Activated naive CD8-positive, alpha-beta T cell treated with anti-CD3 and anti-CD28 coated beads, Interleukin-2, amount 10 ng/mL, durations not matched to agents 7 days and 5 days (primary cell): ENCODE results near the gene KAZN. TPM values are rescaled to one million over a fixed set of nuclear protein-coding genes. Genes with fewer than 3 reads are reported as not detected.
A peak's percentile ranks its signal among the peaks of the same experiment; 100 is the strongest.
"Not testable (repeated sequence)": the region's sequence is repeated elsewhere in the genome, so short reads cannot be mapped to it uniquely, and the experiment has no call there.

ENCODE experiments used
- ATAC-seq: fragments of 150-1000 bp; cut with Tn5 transposase; one replicate; pipeline ENCODE4 v1.10.0; 2021; ENCODE audit warnings: low read depth, moderate library complexity
- POLR2A ChIA-PET: fragments of 350-600 bp; sonication (Branson Sonifier 250); formaldehyde crosslinking; loops from one replicate; lab custom pipeline; 2021; ENCODE audit warnings: antibody characterized with exemption; lab: Charles Lee
- DNase-seq: peaks from one replicate; pipeline ENCODE4 v3.0.0; 2021
- H3K27ac Mint-ChIP-seq: one replicate; pipeline ENCODE4 v1.8.0; 2022; ENCODE audit warnings: mild to moderate bottlenecking, mixed read lengths
- H3K27me3 Mint-ChIP-seq: one replicate; pipeline ENCODE4 v1.8.0; 2022; ENCODE audit warnings: mild to moderate bottlenecking, moderate library complexity, mixed read lengths
- H3K36me3 Mint-ChIP-seq: one replicate; pipeline ENCODE4 v1.8.0; 2021; ENCODE audit warnings: mild to moderate bottlenecking, mixed read lengths
- H3K4me1 Mint-ChIP-seq: one replicate; pipeline ENCODE4 v1.8.0; 2021; ENCODE audit warnings: mixed read lengths
- H3K4me3 Mint-ChIP-seq: one replicate; pipeline ENCODE4 v1.8.0; 2022; ENCODE audit warnings: mild to moderate bottlenecking, moderate library complexity, mixed read lengths
- H3K9me3 Mint-ChIP-seq: one replicate; pipeline ENCODE4 v1.8.0; 2021; ENCODE audit warnings: mixed read lengths
- total RNA-seq, 2 experiments: library from RNA; stranded (reverse); gene quantifications; one replicate each; pipeline ENCODE4 v1.2.3, GENCODE V29; 2021

KAZN gene
- total RNA-seq, 2 experiments from 2014 or later, result 0.91 to 1.4 TPM

GRCh38 chr1:15034656-15035055 is 436.2 kb downstream of the KAZN start:
- H3K4me3 Mint-ChIP-seq, result no peak overlapping the region
- H3K27me3 Mint-ChIP-seq, result peaks cover 2% of the 10 kb centered on the region

GRCh38 chr1:15035236-15035635 is 436.8 kb downstream of the KAZN start:
- H3K4me3 Mint-ChIP-seq, result no peak overlapping the region
- peaks cover 7% of the 10 kb centered on the region for H3K4me1 Mint-ChIP-seq
- no peaks in the 10 kb centered on the region for H3K36me3 Mint-ChIP-seq
- DNase-seq (no peak), ATAC-seq (no peak)
- no peak overlapping the region for H3K27ac Mint-ChIP-seq
- POLR2A ChIA-PET, result no interaction called here
- no peaks in the 10 kb centered on the region for H3K9me3 Mint-ChIP-seq
- peaks cover 2% of the 10 kb centered on the region for H3K27me3 Mint-ChIP-seq

More at GRCh38 chr1:15034656-15035055, 436.2 kb downstream of the KAZN start:
- Mint-ChIP-seq H3K4me1 (peaks cover 7% of the 10 kb centered on the region), H3K36me3 (no peaks in the 10 kb centered on the region), H3K9me3 (no peaks in the 10 kb centered on the region), H3K27ac (no peak overlapping the region)
- POLR2A ChIA-PET, result no interaction called here
- no peak for DNase-seq
- no peak for ATAC-seq

GRCh38 chr1:15036101-15036500 is 437.6 kb downstream of the KAZN start:
- Mint-ChIP-seq H3K4me3 (no peak overlapping the region), H3K27ac (no peak overlapping the region), H3K36me3 (no peaks in the 10 kb centered on the region), H3K9me3 (no peaks in the 10 kb centered on the region), H3K27me3 (peaks cover 2% of the 10 kb centered on the region), H3K4me1 (peaks cover 7% of the 10 kb centered on the region)
- no peak for DNase-seq
- ATAC-seq, result no peak
- POLR2A ChIA-PET, result no interaction called here

- H3K4me1 Mint-ChIP-seq, result peaks cover 7% of the 10 kb centered on the region
- ATAC-seq, result peak; percentile 65
- H3K9me3 Mint-ChIP-seq, result no peaks in the 10 kb centered on the region
- no peaks in the 10 kb centered on the region for H3K36me3 Mint-ChIP-seq
- H3K27ac Mint-ChIP-seq, result no peak overlapping the region
- POLR2A ChIA-PET, result no interaction called here
- no peak for DNase-seq
- H3K4me3 Mint-ChIP-seq, result no peak overlapping the region
- no peaks in the 10 kb centered on the region for H3K27me3 Mint-ChIP-seq
Measured at GRCh38 chr1:15038232-15039016, 439.9 kb downstream of the KAZN start.

- H3K36me3 Mint-ChIP-seq, result no peaks in the 10 kb centered on the region
- H3K4me1 Mint-ChIP-seq, result peaks cover under 1% of the 10 kb centered on the region
- no peak overlapping the region for H3K27ac Mint-ChIP-seq
- H3K4me3 Mint-ChIP-seq, result no peak overlapping the region
- POLR2A ChIA-PET, result no interaction called here
- H3K9me3 Mint-ChIP-seq, result no peaks in the 10 kb centered on the region
- no peak for ATAC-seq
- no peaks in the 10 kb centered on the region for H3K27me3 Mint-ChIP-seq
- no peak for DNase-seq
Measured at GRCh38 chr1:15039017-15039648, 440.6 kb downstream of the KAZN start.

- DNase-seq, result no peak
- Mint-ChIP-seq H3K27me3 (no peaks in the 10 kb centered on the region), H3K4me3 (no peak overlapping the region), H3K9me3 (no peaks in the 10 kb centered on the region), H3K4me1 (no peaks in the 10 kb centered on the region), H3K27ac (no peak overlapping the region), H3K36me3 (no peaks in the 10 kb centered on the region)
- POLR2A ChIA-PET, result no interaction called here
- ATAC-seq, result no peak
Measured at GRCh38 chr1:15039901-15040300, 441.4 kb downstream of the KAZN start.

GRCh38 chr1:15040685-15041084 is 442.2 kb downstream of the KAZN start:
- H3K36me3 Mint-ChIP-seq, H3K27me3 Mint-ChIP-seq, H3K4me3 Mint-ChIP-seq, POLR2A ChIA-PET, DNase-seq, H3K27ac Mint-ChIP-seq, ATAC-seq, H3K9me3 Mint-ChIP-seq, H3K4me1 Mint-ChIP-seq: not testable (repeated sequence)

- H3K4me1 Mint-ChIP-seq, result no peaks in the 10 kb centered on the region
- DNase-seq (no peak), ATAC-seq (no peak)
- H3K4me3 Mint-ChIP-seq, result no peak overlapping the region
- H3K36me3 Mint-ChIP-seq, result no peaks in the 10 kb centered on the region
- POLR2A ChIA-PET, result interaction anchor here (0.6 kb wide), 1 partner anchor 518 kb away, joined by 4 read pairs; no protein-coding TSS in a partner anchor
- H3K27ac Mint-ChIP-seq, result no peak overlapping the region
- no peaks in the 10 kb centered on the region for H3K9me3 Mint-ChIP-seq
- no peaks in the 10 kb centered on the region for H3K27me3 Mint-ChIP-seq
Measured at GRCh38 chr1:15042866-15043265, 444.4 kb downstream of the KAZN start.

- no peak overlapping the region for H3K27ac Mint-ChIP-seq
- DNase-seq (no peak), ATAC-seq (no peak)
- no peaks in the 10 kb centered on the region for H3K27me3 Mint-ChIP-seq
- POLR2A ChIA-PET, result no interaction called here
- H3K4me3 Mint-ChIP-seq, result no peak overlapping the region
- no peaks in the 10 kb centered on the region for H3K4me1 Mint-ChIP-seq
- no peaks in the 10 kb centered on the region for H3K36me3 Mint-ChIP-seq
- no peaks in the 10 kb centered on the region for H3K9me3 Mint-ChIP-seq
Measured at GRCh38 chr1:15043934-15044333, 445.4 kb downstream of the KAZN start.

- ATAC-seq, result no peak
Measured at GRCh38 chr1:15045123-15045522, 446.6 kb downstream of the KAZN start.

GRCh38 chr1:15046487-15047165 is 448.1 kb downstream of the KAZN start:
- peak; percentile 56 for ATAC-seq
- POLR2A ChIA-PET, result no interaction called here
- no peak overlapping the region for H3K4me3 Mint-ChIP-seq
- no peak overlapping the region for H3K27ac Mint-ChIP-seq
- no peaks in the 10 kb centered on the region for H3K9me3 Mint-ChIP-seq
- H3K27me3 Mint-ChIP-seq, result no peaks in the 10 kb centered on the region
- DNase-seq, result peak; percentile 59
- H3K36me3 Mint-ChIP-seq, result no peaks in the 10 kb centered on the region
- no peaks in the 10 kb centered on the region for H3K4me1 Mint-ChIP-seq

More at GRCh38 chr1:15045123-15045522, 446.6 kb downstream of the KAZN start:
- no peaks in the 10 kb centered on the region for H3K27me3 Mint-ChIP-seq
- H3K27ac Mint-ChIP-seq, result no peak overlapping the region
- no peak overlapping the region for H3K4me3 Mint-ChIP-seq
- no peaks in the 10 kb centered on the region for H3K36me3 Mint-ChIP-seq
- DNase-seq, result no peak
- no peaks in the 10 kb centered on the region for H3K4me1 Mint-ChIP-seq
- POLR2A ChIA-PET, result no interaction called here
- no peaks in the 10 kb centered on the region for H3K9me3 Mint-ChIP-seq

GRCh38 chr1:15047237-15047636 is 448.8 kb downstream of the KAZN start:
- H3K36me3 Mint-ChIP-seq, result no peaks in the 10 kb centered on the region
- DNase-seq (no peak), ATAC-seq (no peak)
- H3K27me3 Mint-ChIP-seq, result no peaks in the 10 kb centered on the region
- POLR2A ChIA-PET, result no interaction called here
- H3K4me1 Mint-ChIP-seq, result no peaks in the 10 kb centered on the region
- H3K4me3 Mint-ChIP-seq, result no peak overlapping the region
- H3K9me3 Mint-ChIP-seq, result no peaks in the 10 kb centered on the region
- H3K27ac Mint-ChIP-seq, result no peak overlapping the region

GRCh38 chr1:15048437-15048980 is 450.0 kb downstream of the KAZN start:
- H3K4me1 Mint-ChIP-seq, result no peaks in the 10 kb centered on the region
- H3K9me3 Mint-ChIP-seq, result no peaks in the 10 kb centered on the region
- DNase-seq, result no peak
- H3K36me3 Mint-ChIP-seq, result no peaks in the 10 kb centered on the region
- H3K27ac Mint-ChIP-seq, result no peak overlapping the region
- POLR2A ChIA-PET, result no interaction called here
- H3K27me3 Mint-ChIP-seq, result no peaks in the 10 kb centered on the region
- no peak for ATAC-seq
- H3K4me3 Mint-ChIP-seq, result no peak overlapping the region
